Measurements from ENCODE around the gene PLXDC1. TPM values are rescaled to one million over a fixed set of nuclear protein-coding genes. Genes with fewer than 3 reads are reported as not detected.
A peak's percentile ranks its signal among the peaks of the same experiment; 100 is the strongest.

Gene PLXDC1
- total and polyA plus RNA-seq, 2 of the 13 experiments (the other 11 are each of a cell fraction or from before 2014, with no cell fraction given), result not detected

DNA sequence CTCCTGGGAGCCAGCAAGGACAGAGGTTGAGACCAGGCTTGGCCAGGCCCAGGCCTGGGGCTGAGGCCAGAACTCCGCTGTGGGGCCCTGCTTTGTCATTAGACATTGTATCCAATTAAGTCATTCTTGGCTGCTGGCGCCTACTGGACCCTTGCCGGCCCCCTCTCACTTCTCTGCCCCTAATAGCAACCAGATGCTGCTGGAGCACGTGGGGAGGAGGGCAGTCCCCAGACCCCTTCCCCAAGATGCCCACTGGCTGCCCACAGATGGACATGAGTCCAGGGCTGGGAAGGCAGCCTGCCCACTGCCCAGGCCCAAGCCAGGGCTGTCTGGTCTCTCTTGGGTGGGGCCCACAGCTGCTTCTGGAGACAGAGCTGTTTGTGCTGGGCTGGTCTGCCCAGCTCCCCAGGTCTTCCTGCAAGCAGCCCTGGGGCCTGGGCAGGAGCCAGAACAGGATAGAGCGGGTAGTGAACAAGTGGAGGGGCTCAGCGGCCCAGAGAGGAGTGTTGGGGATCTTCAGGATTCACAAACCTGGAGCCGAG lies 7.8 kb downstream of the PLXDC1 start:
- H4K20me1 ChIP-seq (ENCODE audit: insufficient read depth, low read length), result no peaks in the 10 kb centered on the region
- no peaks in the 10 kb centered on the region for H3K36me3 ChIP-seq (replicated peaks in 1 of 2; ENCODE audit: control insufficient read depth in 1 of 2, insufficient read depth in 2 of 2, low read length in 2 of 2)
- no peak for DNase-seq (ENCODE audit: low spot score)
- ChIA-PET POLR2A (interaction anchor here (0.9 kb wide), 1 partner anchor 9 kb away, joined by 3 read pairs; no protein-coding TSS in a partner anchor), CTCF (ENCODE audit: low intra/inter-chr PET ratio, low total read pairs) (no interaction called here)
- no peak for FAIRE-seq
- in situ Hi-C loops (cut with HindIII; ENCODE audit: extremely low pct_ligation_motif_present, low pct_unique_long_range_greater_than_20kb), result no loop called here
- H2AFZ ChIP-seq (ENCODE audit: low read length), result no peak overlapping the region
- no peaks in the 10 kb centered on the region for H3K9me3 ChIP-seq (ENCODE audit: low read length)
- H3K4me3 ChIP-seq (replicated peaks in 1 of 3; ENCODE audit: insufficient read depth in 1 of 3, low read depth in 2 of 3, low read length in 3 of 3), result no peak overlapping the region
- no peak overlapping the region for H3K27ac ChIP-seq (ENCODE audit: extremely low read length, insufficient read depth, low read length)
- WGBS (ENCODE audit: low lambda C conversion rate), result 39% methylated on average over 7 of the region's 7 CpGs
- intact Hi-C loops (cut with micrococcal nuclease; ENCODE audit: unreplicated experiment), result no loop called here
- H3K79me2 ChIP-seq (ENCODE audit: insufficient read depth, low read length), result no peaks in the 10 kb centered on the region
- H3K27me3 ChIP-seq (ENCODE audit: control insufficient read depth in 1 of 2, insufficient read depth in 2 of 2, low read length in 2 of 2), result peaks cover 5 to 46% of the 10 kb centered on the region in 2 experiments; a peak in 4 of 5 replicates
- no peak overlapping the region for H3K9ac ChIP-seq (ENCODE audit: insufficient read depth, low read depth, low read length)
- no TSS peak for BruUV-seq (replicated peaks)
- H3K4me1 ChIP-seq (ENCODE audit: insufficient read depth, low read length), result no peaks in the 10 kb centered on the region
- peak; percentile 16; the same call in 2 of the 3 replicates for ATAC-seq
- no peak overlapping the region for H3K4me2 ChIP-seq (ENCODE audit: low read depth, low read length)
- TF ChIP-seq TCF7L2 (IDR thresholded peaks at IDR 0.05; ENCODE audit: low read depth, low read length) (no peak), ZNF841 (CRISPR knock-in tag; IDR thresholded peaks at IDR 0.05; ENCODE audit: borderline replicate concordance) (no peak), NCOA5 (CRISPR knock-in tag; IDR thresholded peaks at IDR 0.05) (no peak), ARNT (IDR thresholded peaks at IDR 0.05) (no peak), TEF (CRISPR knock-in tag; IDR thresholded peaks at IDR 0.05) (no peak), PHB2 (IDR thresholded peaks at IDR 0.05; ENCODE audit: partially characterized antibody) (no peak), SPEN (CRISPR knock-in tag; IDR thresholded peaks at IDR 0.05; ENCODE audit: low read depth) (no peak), U2AF2 (IDR thresholded peaks at IDR 0.05; ENCODE audit: low read depth, low read length) (no peak), ZSCAN31 (CRISPR knock-in tag; IDR thresholded peaks at IDR 0.05; ENCODE audit: low read depth) (no peak), ZBTB34 (CRISPR knock-in tag; IDR thresholded peaks at IDR 0.05) (no peak), ZBTB1 (CRISPR knock-in tag; IDR thresholded peaks at IDR 0.05; ENCODE audit: borderline replicate concordance) (no peak)
- TF ChIP-seq, protein P1, sequence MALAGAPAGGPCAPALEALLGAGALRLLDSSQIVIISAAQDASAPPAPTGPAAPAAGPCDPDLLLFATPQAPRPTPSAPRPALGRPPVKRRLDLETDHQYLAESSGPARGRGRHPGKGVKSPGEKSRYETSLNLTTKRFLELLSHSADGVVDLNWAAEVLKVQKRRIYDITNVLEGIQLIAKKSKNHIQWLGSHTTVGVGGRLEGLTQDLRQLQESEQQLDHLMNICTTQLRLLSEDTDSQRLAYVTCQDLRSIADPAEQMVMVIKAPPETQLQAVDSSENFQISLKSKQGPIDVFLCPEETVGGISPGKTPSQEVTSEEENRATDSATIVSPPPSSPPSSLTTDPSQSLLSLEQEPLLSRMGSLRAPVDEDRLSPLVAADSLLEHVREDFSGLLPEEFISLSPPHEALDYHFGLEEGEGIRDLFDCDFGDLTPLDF (CRISPR knock-in tag; IDR thresholded peaks at IDR 0.05), result no peak
